Choroid plexus epithelial cell (primary cell): ENCODE results near the gene ISG20L2.
A peak's percentile ranks its signal among the peaks of the same experiment; 100 is the strongest.

Source experiments
- DNase-seq: peaks from one replicate; pipeline ENCODE4 v3.0.0-alpha.2; 2010; ENCODE audit warnings: low read depth
- H3K4me3 ChIP-seq: 2 replicates; pipeline ENCODE4 v1.5.1; 2011; ENCODE audit warnings: low read depth, mild to moderate bottlenecking, control low read depth, low read length, moderate library complexity
- TF ChIP-seq, protein P1 (sequence below): conservative IDR thresholded peaks from 2 replicates; pipeline ENCODE4 v1.5.1; 2011; ENCODE audit warnings: low read depth, mild to moderate bottlenecking, control low read depth, inconsistent platforms, low read length, moderate library complexity

ISG20L2 gene

DNA sequence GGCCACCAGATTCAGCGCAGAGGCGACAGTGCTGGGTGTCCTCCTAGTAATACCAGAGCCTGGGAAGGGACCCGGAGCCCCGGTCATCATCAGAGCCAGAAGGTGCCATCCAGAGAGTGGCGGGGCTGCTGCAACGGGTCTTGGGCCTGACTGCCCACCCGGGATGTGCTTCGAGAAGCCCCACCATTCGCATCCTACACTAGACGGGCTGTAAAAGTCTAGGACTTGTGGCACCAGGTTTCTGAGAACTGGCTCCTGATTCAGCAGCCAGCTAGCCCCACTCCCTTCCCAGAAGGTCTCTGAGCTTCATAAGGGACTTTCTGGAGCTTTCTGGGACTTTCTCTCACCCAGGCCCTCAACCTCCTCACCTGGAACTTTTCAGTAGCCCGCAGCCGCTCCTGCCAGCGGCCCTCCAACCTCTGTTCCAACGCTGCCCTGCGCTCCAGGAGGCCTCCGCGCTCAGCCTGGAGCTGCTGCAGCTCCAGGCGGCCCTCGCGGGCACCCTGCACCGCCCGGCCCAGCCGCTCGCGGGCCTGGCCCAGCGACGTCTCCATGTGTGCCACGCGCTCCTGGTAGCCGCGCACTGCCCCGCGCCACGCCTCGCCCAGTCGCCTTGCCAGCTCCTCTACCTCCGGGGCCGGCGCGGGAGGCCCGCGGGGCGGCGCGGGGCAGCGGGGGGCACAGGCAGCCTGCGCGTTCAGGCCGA is 52.3 kb downstream of the ISG20L2 start:
- TF ChIP-seq, protein P1, sequence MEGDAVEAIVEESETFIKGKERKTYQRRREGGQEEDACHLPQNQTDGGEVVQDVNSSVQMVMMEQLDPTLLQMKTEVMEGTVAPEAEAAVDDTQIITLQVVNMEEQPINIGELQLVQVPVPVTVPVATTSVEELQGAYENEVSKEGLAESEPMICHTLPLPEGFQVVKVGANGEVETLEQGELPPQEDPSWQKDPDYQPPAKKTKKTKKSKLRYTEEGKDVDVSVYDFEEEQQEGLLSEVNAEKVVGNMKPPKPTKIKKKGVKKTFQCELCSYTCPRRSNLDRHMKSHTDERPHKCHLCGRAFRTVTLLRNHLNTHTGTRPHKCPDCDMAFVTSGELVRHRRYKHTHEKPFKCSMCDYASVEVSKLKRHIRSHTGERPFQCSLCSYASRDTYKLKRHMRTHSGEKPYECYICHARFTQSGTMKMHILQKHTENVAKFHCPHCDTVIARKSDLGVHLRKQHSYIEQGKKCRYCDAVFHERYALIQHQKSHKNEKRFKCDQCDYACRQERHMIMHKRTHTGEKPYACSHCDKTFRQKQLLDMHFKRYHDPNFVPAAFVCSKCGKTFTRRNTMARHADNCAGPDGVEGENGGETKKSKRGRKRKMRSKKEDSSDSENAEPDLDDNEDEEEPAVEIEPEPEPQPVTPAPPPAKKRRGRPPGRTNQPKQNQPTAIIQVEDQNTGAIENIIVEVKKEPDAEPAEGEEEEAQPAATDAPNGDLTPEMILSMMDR = no peak
- peak overlapping the region; percentile 51 for H3K4me3 ChIP-seq

DNA sequence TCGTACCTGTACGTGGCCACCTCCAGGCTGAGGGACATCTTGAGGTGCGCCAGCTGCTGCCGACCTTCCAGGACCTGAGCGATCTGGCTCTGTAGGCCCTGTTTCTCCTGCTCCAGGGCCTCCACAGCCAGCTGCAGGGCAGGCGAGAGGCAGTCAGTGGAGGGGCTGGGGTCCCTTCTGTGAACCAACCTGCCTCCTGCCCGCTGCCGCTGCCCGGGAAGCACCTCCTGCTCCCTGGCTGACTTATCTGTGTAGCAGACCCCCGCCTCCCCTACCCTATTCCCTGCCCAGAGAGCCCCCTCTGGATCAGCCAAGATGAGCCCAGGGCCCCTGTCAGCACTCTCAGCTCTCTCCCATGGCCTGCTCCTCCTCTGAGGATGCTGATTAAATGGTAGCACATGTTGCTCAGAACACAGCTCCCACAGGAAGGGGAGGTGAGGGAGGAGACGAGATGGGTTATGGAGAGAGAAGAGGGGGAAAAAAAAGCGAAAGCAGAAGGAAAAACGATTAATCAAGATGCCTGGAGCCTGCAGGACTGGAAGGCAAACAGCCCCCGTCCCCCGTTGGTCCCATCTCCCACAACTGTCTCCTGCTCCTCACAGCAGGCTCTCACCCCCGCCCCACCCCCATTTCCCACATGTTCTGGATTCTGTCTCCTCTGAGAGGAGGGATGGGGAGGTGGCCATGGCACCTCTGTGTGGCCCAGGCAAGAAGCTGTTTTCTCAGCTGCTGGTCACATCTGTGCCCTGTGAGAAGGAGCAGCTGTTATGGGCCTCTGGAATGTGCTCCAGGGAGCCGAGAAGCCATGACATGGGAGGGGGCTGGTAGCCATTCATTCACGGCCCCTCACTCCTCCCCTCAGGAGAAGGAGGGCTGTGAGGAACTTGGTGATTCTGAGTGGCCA is 53.1 kb downstream of the ISG20L2 start:
- H3K4me3 ChIP-seq = peak overlapping the region; percentile 51
- TF ChIP-seq, protein P1 = no peak
- DNase-seq = no peak

More for the DNA sequence above, 52.3 kb downstream of the ISG20L2 start:
- DNase-seq = no peak

DNA sequence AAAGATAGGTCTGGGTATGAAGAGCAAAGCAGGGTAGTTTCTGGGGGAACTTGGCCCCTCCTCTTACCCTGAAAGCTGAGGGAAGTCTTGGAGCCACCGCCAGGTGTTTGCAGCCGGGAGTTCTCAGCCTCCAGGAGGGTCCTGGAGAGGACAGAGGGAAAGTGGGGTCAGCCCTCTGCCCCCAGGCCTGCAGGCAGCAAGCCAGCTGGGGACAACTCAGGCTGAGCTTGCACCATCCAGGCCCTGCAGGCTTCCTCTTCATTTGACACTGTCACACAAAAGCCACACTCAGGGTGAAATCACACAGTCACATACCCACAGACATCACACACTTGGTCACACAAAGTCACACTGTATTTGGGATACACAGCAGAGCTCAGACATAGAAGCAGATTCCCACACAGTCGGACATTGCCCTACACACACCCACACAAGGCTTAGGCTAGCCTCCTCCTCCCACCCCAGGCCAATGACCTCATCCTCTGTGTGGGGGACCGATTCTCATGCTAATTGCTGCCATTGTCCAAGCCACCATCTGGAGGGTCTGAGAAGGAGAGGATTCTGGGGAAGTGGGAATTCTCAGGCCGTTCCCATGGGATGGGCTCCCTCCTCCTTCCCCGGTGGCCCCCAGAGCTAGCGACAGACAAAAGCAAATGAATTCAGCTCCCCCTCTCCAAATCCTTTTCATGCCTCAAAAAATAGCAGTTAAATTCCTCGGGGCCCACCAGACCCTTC is 55.0 kb downstream of the ISG20L2 start:
- H3K4me3 ChIP-seq = no peak overlapping the region
- DNase-seq = no peak
- TF ChIP-seq, protein P1 = no peak
